Myocyte (in vitro differentiated cells): ENCODE measurements around the gene RECQL5. TPM values are rescaled to one million over a fixed set of nuclear protein-coding genes. Genes with fewer than 3 reads are reported as not detected.

Source experiments
- DNase-seq: peaks from one replicate; pipeline ENCODE4 v3.0.0-alpha.2; 2012; ENCODE audit warnings: low read depth
- total RNA-seq: library from RNA; depleted of rRNA; stranded (reverse); fragments of >200 nt; gene quantifications from 2 replicates; pipeline ENCODE4 v1.2.3, GENCODE V29; 2014

RECQL5 gene
- total RNA-seq, 1 donor from 2014 or later: 20.7 TPM

DNA sequence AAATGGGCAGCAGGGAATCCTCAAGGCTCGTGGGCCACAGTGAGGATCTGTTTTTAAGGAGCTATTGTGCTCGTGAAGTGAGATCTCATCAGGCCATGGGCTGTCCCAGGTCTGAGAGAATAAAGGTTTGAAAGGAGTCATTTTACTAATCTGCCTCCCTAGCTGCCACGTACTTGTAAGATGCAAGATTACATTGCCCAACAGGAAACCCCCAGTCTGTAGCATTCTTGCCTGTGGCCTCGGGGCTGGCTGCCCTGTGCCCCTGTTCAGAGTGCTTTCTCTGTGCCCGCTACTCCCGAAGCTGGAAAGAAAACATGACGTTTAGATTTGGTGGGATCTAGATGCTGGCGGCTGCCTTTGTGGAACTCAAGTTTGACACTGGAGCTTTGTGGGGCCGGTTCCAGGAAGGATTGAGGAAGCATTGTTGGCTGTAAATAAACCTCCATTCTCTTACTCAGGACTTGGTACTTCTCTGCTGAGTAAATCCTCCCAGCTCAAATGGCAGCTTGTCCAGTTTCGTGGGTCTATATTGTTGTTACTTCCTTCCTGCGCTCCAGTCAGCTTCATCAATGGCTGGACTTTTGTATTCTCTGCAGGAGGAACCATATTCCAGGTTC is 21.4 kb upstream of the RECQL5 start:
- no peak for DNase-seq

- DNase-seq: peak; percentile 70
Observed at GRCh38 chr17:75685499-75685898, 18.5 kb upstream of the RECQL5 start.

DNA sequence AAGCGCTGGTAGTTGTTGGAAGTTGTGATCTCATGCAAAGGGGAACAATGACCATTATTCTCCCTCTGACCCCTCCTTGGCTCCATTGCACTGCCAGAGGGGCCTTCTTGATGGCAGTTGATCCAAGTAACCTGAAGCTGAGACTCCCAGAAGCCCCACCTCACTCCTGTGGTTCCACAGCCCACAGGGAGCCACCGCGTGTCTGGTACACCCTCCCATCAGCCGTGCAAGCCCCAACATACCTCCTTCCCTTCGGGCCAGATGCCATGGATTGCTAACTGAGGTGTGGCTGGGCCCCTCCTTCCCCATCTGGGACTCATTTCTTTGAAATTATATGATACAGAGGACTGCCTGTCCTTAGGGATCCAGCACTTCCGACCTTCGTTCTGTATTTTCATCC is 18.0 kb upstream of the RECQL5 start:
- DNase-seq: peak; percentile 97

GRCh38 chr17:75684249-75684648 is 17.3 kb upstream of the RECQL5 start:
- DNase-seq: peak; percentile 60

GRCh38 chr17:75683583-75683982 is 16.6 kb upstream of the RECQL5 start:
- no peak for DNase-seq

DNA sequence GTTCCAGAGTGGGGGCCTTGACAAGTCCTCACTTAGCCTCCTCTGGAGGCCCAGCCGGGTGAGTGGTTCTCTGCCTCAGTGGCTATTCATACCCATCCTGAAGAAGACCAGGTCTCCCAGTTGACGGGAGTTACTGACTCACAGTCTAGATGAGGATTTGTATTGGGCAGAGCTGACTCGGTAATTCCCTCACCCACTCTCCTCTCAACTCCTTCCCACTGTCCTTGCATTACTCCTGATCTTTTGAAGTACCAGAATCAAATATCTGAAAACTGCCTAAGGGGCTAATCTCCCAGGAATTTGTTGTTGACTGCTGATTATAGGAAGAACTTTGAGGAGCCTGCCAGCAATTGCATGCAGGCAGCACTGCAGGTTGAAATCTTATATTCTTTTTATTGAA is 14.3 kb upstream of the RECQL5 start:
- no peak for DNase-seq

- DNase-seq: no peak
Observed at GRCh38 chr17:75680431-75680830, 13.5 kb upstream of the RECQL5 start.

DNA sequence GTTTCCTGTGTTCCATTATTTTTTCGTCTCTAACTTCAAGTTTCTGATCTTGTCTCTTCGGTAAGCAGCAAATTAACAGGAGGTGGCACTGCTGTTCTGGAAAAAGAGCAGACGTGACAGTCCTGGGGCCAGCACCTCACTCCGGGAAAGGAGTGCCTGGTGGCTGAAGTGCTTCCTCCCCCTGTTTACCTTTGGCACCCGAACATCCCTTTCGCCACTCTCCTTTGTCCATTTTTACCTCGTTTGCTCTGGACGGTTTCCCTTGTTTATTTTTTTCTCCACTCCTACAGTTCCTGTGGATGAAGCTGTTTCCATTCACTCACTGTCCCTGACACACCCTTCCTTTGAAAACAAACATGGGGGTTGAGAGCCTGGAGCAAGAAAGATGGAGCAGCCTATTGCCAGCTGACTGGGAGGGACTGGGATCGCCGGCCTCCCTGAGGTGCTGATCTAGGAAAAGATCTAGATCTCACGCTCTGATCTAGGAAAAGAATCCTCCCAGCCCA is 12.8 kb upstream of the RECQL5 start:
- DNase-seq: no peak

DNA sequence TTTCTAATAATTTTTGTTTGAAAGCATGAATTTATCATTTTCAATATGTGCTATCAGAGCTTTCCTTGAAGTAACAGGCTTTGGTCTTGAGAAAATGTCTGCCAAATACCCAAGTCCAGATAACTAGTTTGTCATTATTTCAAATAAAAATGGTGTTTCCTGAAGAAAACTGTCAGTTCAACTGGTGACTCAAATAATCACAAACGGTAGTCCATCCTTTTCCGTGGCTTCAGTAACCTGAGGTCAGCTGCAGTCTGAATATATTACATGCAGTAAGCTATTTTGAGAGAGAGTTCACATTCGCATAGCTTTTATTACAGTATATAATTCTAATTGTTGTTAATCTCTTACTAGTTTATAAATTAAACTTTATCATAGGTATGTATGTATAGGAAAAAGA is 9.5 kb upstream of the RECQL5 start:
- DNase-seq: no peak

DNA sequence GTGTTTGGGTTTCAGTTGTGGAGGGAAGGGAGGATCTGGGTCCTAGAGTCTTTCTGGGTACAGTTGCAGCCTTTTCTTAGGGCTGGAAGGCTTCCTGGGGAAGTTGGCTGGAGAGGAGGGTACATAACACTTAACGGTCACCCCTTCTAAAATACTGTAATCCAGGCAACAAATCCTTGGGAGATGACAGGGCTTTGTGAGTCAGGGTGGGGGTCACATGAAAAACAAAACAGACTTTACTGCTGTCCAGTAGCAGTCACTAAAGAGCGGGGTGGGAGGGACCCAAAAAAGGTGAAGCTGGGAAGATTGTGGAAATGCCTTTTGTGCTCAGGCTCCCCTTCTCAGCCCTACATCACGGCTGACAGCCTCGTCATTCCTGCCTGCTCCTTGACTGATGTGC is 6.5 kb upstream of the RECQL5 start:
- DNase-seq: no peak

DNA sequence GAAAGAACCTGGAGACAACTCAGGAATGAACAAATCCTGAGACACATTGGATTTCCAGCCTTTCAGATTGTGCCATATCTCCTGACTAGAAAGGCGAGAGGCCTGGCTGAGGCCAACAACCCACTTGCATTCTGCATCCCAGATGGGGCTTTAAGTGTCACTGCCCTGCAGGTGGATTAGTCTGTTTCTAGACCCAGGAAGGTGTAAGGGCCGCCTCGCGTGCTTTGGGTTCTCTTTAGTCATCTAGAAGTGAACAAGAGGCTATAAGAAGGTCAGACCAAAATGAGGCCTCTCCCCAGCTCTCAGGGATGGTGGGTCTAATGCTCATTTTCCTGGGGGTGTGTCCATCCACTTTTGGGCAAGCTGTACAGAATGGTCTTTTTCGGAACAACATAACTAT is 5.1 kb upstream of the RECQL5 start:
- no peak for DNase-seq

GRCh38 chr17:75670868-75671267 is 3.9 kb upstream of the RECQL5 start:
- DNase-seq: no peak

DNA sequence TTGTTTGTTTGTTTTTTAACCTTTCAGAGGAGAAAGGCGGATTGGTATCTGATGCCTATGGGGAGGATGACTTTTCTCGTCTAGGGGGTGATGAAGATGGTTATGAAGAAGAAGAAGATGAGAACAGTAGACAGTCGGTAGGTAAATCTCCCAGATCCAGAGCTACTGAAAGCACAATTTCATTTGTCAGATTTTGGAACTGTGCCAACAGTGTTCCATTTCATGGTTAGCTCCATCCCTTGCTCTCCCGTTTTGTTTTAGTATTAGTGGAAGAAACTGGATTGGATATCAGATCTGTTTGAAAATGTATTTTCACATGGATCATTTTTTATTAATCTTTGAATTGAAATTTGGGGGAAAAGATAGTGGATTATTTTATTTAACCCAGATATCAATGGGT is 1.5 kb upstream of the RECQL5 start:
- DNase-seq: no peak

DNA sequence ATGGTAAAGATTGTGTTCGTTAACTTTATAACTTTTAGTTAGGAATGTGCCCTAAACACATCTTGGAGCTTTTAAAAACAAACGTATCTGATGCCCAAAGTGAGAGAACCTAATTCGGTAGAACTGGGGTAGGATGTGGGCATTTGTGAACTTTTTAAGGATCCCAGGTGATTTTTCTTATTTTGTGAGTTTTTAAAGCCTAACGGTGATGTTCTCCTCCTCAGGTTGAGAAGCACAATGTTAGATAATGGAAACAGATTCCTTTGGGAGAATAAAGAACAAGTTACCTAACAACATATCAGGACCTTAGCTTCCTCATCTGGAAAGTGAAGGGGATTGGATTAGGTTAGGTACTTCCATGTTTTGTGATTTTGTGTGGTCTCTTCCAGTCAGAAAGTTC is 871 bp upstream of the RECQL5 start:
- DNase-seq: no peak

DNA sequence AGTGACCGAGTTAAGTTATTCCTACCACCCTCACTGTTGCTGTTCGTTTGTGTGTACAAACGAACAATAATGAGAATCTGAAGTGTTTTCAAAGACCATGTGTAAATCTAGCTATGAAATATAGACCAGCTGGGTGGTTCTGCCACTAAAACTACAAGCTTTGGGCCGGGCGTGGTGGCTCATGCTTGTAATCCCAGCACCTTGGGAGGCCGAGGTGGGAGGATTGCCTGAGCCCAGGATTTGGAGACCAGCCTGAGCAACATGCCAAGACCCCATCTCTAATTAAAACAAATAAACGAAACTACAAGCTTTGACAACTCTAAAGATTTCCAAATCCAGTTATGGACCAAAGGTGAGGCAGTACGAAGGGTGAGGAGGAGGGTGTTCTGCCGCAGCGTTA is 973 bp downstream of the RECQL5 start:
- DNase-seq: no peak

GRCh38 chr17:75664099-75664549 is 2.8 kb downstream of the RECQL5 start:
- no peak for DNase-seq

DNA sequence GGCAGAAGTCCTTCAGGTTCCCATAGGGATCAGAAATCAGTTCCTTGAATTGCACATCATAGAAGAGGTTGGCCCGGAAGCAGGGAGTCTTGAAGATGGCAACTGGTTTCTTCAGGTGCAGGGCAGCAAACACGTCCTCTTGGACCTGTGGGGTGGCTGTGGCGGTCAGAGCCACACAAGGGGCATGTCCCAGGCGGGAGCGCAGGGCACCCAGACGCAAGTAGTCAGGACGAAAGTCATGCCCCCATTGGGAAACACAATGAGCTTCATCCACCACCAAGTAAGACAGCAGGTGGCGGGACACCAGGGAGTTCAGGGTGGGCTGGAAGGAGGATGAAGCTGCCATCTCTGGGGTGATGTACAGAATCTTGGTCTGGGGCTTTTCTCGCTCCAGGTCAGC is 4.4 kb downstream of the RECQL5 start:
- no peak for DNase-seq

DNA sequence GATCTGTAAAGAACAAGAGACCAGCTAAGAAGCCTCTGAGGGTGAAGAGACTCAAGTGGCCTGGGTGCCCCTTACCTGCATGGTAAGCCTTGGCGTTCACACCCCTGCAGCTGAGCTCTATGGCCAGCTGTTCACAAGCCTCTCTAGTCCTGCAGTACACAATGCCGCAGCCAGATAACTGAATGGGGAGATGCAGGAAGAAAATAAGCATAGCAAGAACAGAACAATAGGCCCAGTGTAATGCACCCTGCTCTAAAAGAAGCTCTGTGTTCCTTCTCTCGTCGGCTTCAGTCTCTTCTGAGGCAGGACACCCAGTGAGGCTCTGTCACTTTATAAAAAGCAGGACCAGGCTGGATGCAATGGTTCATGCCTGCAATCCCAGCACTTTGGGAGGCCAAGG is 5.4 kb downstream of the RECQL5 start:
- DNase-seq: no peak

GRCh38 chr17:75658237-75658636 is 8.7 kb downstream of the RECQL5 start:
- DNase-seq: no peak

- DNase-seq: peak; percentile 83
Observed at GRCh38 chr17:75654176-75654575, 12.8 kb downstream of the RECQL5 start.

- DNase-seq: peak; percentile 57
Observed at GRCh38 chr17:75652934-75653549, 13.9 kb downstream of the RECQL5 start.

DNA sequence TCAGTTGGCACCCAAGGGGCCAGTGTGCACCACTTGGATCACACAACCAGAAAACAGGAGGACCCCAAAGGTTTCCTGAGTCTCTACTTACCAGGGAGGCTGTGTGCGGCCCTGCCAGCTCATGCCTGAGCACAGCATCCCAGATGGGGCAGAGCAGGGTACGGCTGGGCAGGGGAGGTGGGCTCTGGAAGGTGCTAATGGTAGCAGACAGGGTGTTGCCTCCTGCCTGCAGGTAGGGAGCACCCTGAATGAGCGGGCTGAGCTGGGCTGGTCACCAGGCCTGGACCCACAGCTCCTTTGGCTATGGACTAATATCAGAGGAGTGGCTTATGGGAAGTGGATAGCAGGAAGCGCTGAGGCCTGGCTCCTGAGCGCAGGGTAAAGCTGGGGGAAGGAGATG is 14.6 kb downstream of the RECQL5 start:
- no peak for DNase-seq

DNA sequence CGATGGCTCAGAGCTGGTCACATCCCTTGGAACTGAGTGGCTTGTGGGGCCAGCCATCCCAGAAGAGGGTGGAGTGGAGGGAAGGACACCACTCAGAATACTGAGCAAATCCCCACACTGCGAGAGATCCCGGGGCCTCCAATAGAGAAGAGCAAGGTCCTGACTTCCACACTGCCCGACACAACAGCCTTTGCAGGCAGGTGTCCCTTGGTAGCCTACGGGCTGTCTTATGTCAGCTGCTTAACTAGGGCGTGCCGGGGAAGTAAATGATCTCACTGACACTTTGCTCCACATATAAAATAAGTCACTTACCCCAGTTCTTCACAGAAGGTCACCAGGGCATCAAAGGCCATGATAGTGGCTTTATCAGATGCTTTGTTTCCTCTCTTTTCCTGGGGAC is 16.1 kb downstream of the RECQL5 start:
- peak; percentile 26 for DNase-seq
